Karpas-422 (cell line): ENCODE data around the gene SSNA1. TPM values are rescaled to one million over a fixed set of nuclear protein-coding genes. Genes with fewer than 3 reads are reported as not detected.

Experiments used
- DNase-seq: peaks from one replicate; pipeline ENCODE4 v3.0.0-alpha.2; 2015
- H2AFZ ChIP-seq: fragments of 200-600 bp; sonication (generic); 2 replicates; pipeline ENCODE4 v1.6.1; 2014; ENCODE audit warnings: antibody characterized with exemption, low read length, mixed read lengths
- H3K27ac ChIP-seq: fragments of 200-600 bp; sonication (generic); 2 replicates; pipeline ENCODE4 v1.5.1; 2014; ENCODE audit warnings: mild to moderate bottlenecking, low read length, moderate library complexity
- H3K27me3 ChIP-seq: fragments of 200-600 bp; sonication (generic); 2 replicates; pipeline ENCODE4 v1.6.1; 2014; ENCODE audit warnings: low read length, mixed read lengths
- H3K36me3 ChIP-seq: fragments of 200-600 bp; sonication (generic); 2 replicates; pipeline ENCODE4 v1.6.1; 2014; ENCODE audit warnings: low read length, mixed read lengths; ENCODE audit not compliant: insufficient read depth
- H3K4me1 ChIP-seq: fragments of 200-600 bp; sonication (generic); 2 replicates; pipeline ENCODE4 v1.6.1; 2014; ENCODE audit warnings: mild to moderate bottlenecking, low read length, mixed read lengths
- H3K4me2 ChIP-seq: fragments of 200-600 bp; sonication (generic); 2 replicates; pipeline ENCODE4 v1.6.1; 2014; ENCODE audit warnings: low read length, low read depth, mild to moderate bottlenecking; ENCODE audit not compliant: poor library complexity, severe bottlenecking
- H3K4me3 ChIP-seq: fragments of 200-600 bp; sonication (generic); 2 replicates; pipeline ENCODE4 v1.5.1; 2014; ENCODE audit warnings: mild to moderate bottlenecking, antibody characterized with exemption, low read length, mixed read lengths
- H3K79me2 ChIP-seq: fragments of 200-600 bp; sonication (generic); 2 replicates; pipeline ENCODE4 v1.6.1; 2014; ENCODE audit warnings: mild to moderate bottlenecking, low read length, mixed read lengths
- H3K9ac ChIP-seq: fragments of 200-600 bp; sonication (generic); 2 replicates; pipeline ENCODE4 v1.6.0; 2014; ENCODE audit warnings: low read length
- H3K9me2 ChIP-seq: fragments of 200-600 bp; sonication (generic), shearing (Covaris generic); replicated peaks from 2 replicates; pipeline ENCODE4 v1.6.0; 2014; ENCODE audit warnings: mild to moderate bottlenecking, low read length, moderate library complexity; ENCODE audit not compliant: insufficient read depth
- H3K9me3 ChIP-seq: fragments of 300-700, 200-600 bp; sonication (generic); 2 replicates; pipeline ENCODE4 v1.6.1; 2014; ENCODE audit warnings: low read length, mixed read lengths
- H4K20me1 ChIP-seq: fragments of 200-600 bp; sonication (generic); 2 replicates; pipeline ENCODE4 v1.6.1; 2014; ENCODE audit warnings: mild to moderate bottlenecking, antibody characterized with exemption, low read length, low read depth; ENCODE audit not compliant: insufficient read depth
- total RNA-seq: library from RNA; depleted of rRNA; stranded (reverse); fragments of >200 nt; shearing (Covaris generic); gene quantifications from 2 replicates; pipeline ENCODE4 v1.2.3, GENCODE V29; 2014; ENCODE audit warnings: low replicate concordance

The SSNA1 gene
- total RNA-seq, 1 experiment from 2014 or later: 48.9 TPM

GRCh38 chr9:137170486-137171148, 17.9 kb upstream of the SSNA1 start:
- Histone ChIP-seq H3K9ac (no peak overlapping the region), H3K4me1 (peaks cover 39% of the 10 kb centered on the region), H3K9me3 (no peaks in the 10 kb centered on the region), H3K9me2 (no peaks in the 10 kb centered on the region), H3K36me3 (no peaks in the 10 kb centered on the region), H3K4me3 (no peak overlapping the region), H2AFZ (no peak overlapping the region), H3K4me2 (no peak overlapping the region), H4K20me1 (peaks cover 17% of the 10 kb centered on the region; the same call in 1 of the 2 replicates), H3K27me3 (no peaks in the 10 kb centered on the region), H3K27ac (no peak overlapping the region), H3K79me2 (no peaks in the 10 kb centered on the region)
- no peak for DNase-seq

GRCh38 chr9:137171149-137171900, 17.2 kb upstream of the SSNA1 start:
- Histone ChIP-seq H3K9me3 (no peaks in the 10 kb centered on the region), H3K36me3 (no peaks in the 10 kb centered on the region)
- no peak for DNase-seq

GRCh38 chr9:137172901-137173795, 15.3 kb upstream of the SSNA1 start:
- Histone ChIP-seq H3K4me2 (no peak overlapping the region), H3K4me3 (no peak overlapping the region), H3K9me2 (no peaks in the 10 kb centered on the region), H3K4me1 (peaks cover 39% of the 10 kb centered on the region), H3K36me3 (no peaks in the 10 kb centered on the region), H3K9me3 (no peaks in the 10 kb centered on the region), H2AFZ (no peak overlapping the region), H3K9ac (no peak overlapping the region), H4K20me1 (peaks cover 22% of the 10 kb centered on the region; the same call in 1 of the 2 replicates), H3K27me3 (no peaks in the 10 kb centered on the region), H3K79me2 (no peaks in the 10 kb centered on the region), H3K27ac (no peak overlapping the region)
- no peak for DNase-seq

More at GRCh38 chr9:137171149-137171900, 17.2 kb upstream of the SSNA1 start:
- Histone ChIP-seq H3K4me2 (no peak overlapping the region), H3K27me3 (no peaks in the 10 kb centered on the region), H3K9ac (no peak overlapping the region), H3K27ac (no peak overlapping the region), H2AFZ (no peak overlapping the region), H3K79me2 (no peaks in the 10 kb centered on the region), H3K4me1 (peaks cover 39% of the 10 kb centered on the region), H3K4me3 (no peak overlapping the region), H4K20me1 (peaks cover 22% of the 10 kb centered on the region; the same call in 1 of the 2 replicates), H3K9me2 (no peaks in the 10 kb centered on the region)

- no peak for DNase-seq
- no peaks in the 10 kb centered on the region for H3K36me3 ChIP-seq
- no peak overlapping the region for H3K4me3 ChIP-seq
- no peak overlapping the region for H3K4me2 ChIP-seq
- H3K27me3 ChIP-seq: no peaks in the 10 kb centered on the region
- H3K27ac ChIP-seq: no peak overlapping the region
- no peaks in the 10 kb centered on the region for H3K9me2 ChIP-seq
- no peaks in the 10 kb centered on the region for H3K79me2 ChIP-seq
- no peaks in the 10 kb centered on the region for H3K9me3 ChIP-seq
- H2AFZ ChIP-seq: no peak overlapping the region
- H4K20me1 ChIP-seq: peaks cover 22% of the 10 kb centered on the region; the same call in 1 of the 2 replicates
- H3K9ac ChIP-seq: no peak overlapping the region
- peaks cover 34% of the 10 kb centered on the region for H3K4me1 ChIP-seq
Observed at GRCh38 chr9:137173796-137174664, 14.4 kb upstream of the SSNA1 start.

GRCh38 chr9:137174722-137175293, 13.7 kb upstream of the SSNA1 start:
- Histone ChIP-seq H3K9me3 (no peaks in the 10 kb centered on the region), H3K36me3 (no peaks in the 10 kb centered on the region), H3K27ac (no peak overlapping the region), H3K4me3 (no peak overlapping the region), H3K4me2 (no peak overlapping the region), H3K27me3 (no peaks in the 10 kb centered on the region), H3K4me1 (peaks cover 27% of the 10 kb centered on the region), H2AFZ (no peak overlapping the region), H3K9me2 (no peaks in the 10 kb centered on the region), H4K20me1 (peaks cover 22% of the 10 kb centered on the region; the same call in 1 of the 2 replicates), H3K9ac (no peak overlapping the region), H3K79me2 (no peaks in the 10 kb centered on the region)
- DNase-seq: peak; percentile 77

GRCh38 chr9:137175345-137175961, 13.0 kb upstream of the SSNA1 start:
- H3K9ac ChIP-seq: no peak overlapping the region
- no peak overlapping the region for H3K4me3 ChIP-seq
- no peaks in the 10 kb centered on the region for H3K9me2 ChIP-seq
- H3K27me3 ChIP-seq: no peaks in the 10 kb centered on the region
- H3K79me2 ChIP-seq: no peaks in the 10 kb centered on the region
- H3K4me2 ChIP-seq: no peak overlapping the region
- DNase-seq: peak; percentile 64
- no peaks in the 10 kb centered on the region for H3K36me3 ChIP-seq
- peaks cover 20% of the 10 kb centered on the region for H3K4me1 ChIP-seq
- no peaks in the 10 kb centered on the region for H3K9me3 ChIP-seq
- H4K20me1 ChIP-seq: peaks cover 18% of the 10 kb centered on the region; the same call in 1 of the 2 replicates
- H2AFZ ChIP-seq: no peak overlapping the region
- H3K27ac ChIP-seq: no peak overlapping the region
